Breast epithelium (tissue), 4 donors: ENCODE measurements around the gene SECTM1. TPM values are rescaled to one million over a fixed set of nuclear protein-coding genes. Genes with fewer than 3 reads are reported as not detected.
A peak's percentile ranks its signal among the peaks of the same experiment; 100 is the strongest.

Experiments used
- DNase-seq, 2 donors: peaks; one replicate each; pipeline ENCODE4 v3.0.0-alpha.2; 2019; ENCODE audit warnings: low spot score in 2 of 2
- H3K27ac ChIP-seq, 2 donors: fragments of 200-600 bp; sonication (generic) in 1 of 2; one replicate each; pipeline ENCODE4 v1.5.1; 2016 to 2019; ENCODE audit warnings: mild to moderate bottlenecking in 1 of 2
- H3K27me3 ChIP-seq, 2 donors: fragments of 200-600 bp; sonication (generic) in 1 of 2; one replicate each; pipeline versions ENCODE4 v1.5.1 to v1.6.0; 2017 to 2019; ENCODE audit warnings: control low read depth in 1 of 2, mild to moderate bottlenecking in 1 of 2
- H3K36me3 ChIP-seq: fragments of 200-600 bp; one replicate; pipeline ENCODE4 v1.5.1; 2019
- H3K4me1 ChIP-seq, 2 donors: fragments of 200-600 bp; sonication (generic); one replicate each; pipeline ENCODE4 v1.5.1; 2016 to 2019; ENCODE audit warnings: control low read depth in 1 of 2
- H3K4me3 ChIP-seq, 3 donors: fragments of 200-600 bp; sonication (generic); 1 replicate in 2 of 3; 2 replicates in 1 of 3; pipeline ENCODE4 v1.5.1; 2016 to 2019; ENCODE audit warnings: mild to moderate bottlenecking in 3 of 3, moderate library complexity in 2 of 3
- H3K9me3 ChIP-seq, 2 donors: fragments of 200-600 bp; sonication (generic) in 1 of 2; one replicate each; pipeline ENCODE4 v1.5.1; 2016 to 2019; ENCODE audit warnings: control low read depth in 1 of 2
- POLR2A ChIP-seq: fragments of 450-650 bp; IDR thresholded peaks from one replicate; pipeline ENCODE4 v1.6.1; 2016; ENCODE audit warnings: antibody characterized with exemption, mild to moderate bottlenecking, moderate library complexity
- POLR2AphosphoS5 ChIP-seq, 3 donors: sonication (generic); formaldehyde crosslinking; IDR thresholded peaks; one replicate each; pipeline ENCODE4 v1.6.1; 2017; ENCODE audit warnings: antibody characterized with exemption in 3 of 3
- intact Hi-C: fragments of 100-400 bp; cut with DNase I; formaldehyde crosslinking; loops from one replicate; pipeline ENCODE4 v1.15.1; 2023; ENCODE audit warnings: low total_unique reads
- total RNA-seq, 3 donors: library from RNA; depleted of rRNA; stranded (reverse); fragments of >200 nt; gene quantifications; one replicate each; pipeline ENCODE4 v1.1.0, GENCODE V29; 2016
- TF ChIP-seq, protein P1 (sequence below), 3 donors: fragments of 450-650 bp; IDR thresholded peaks; one replicate each; pipeline ENCODE4 v1.5.1; 2016 to 2017; ENCODE audit warnings: antibody characterized with exemption in 3 of 3, mild to moderate bottlenecking in 3 of 3, moderate library complexity in 3 of 3

SECTM1 gene
- total RNA-seq, 3 donors from 2014 or later = 11.5 to 23.9 (median 16.2) TPM

- TF ChIP-seq POLR2AphosphoS5 (IDR thresholded peaks at IDR 0.05) (no peak), POLR2A (no peak)
- TF ChIP-seq, protein P1, sequence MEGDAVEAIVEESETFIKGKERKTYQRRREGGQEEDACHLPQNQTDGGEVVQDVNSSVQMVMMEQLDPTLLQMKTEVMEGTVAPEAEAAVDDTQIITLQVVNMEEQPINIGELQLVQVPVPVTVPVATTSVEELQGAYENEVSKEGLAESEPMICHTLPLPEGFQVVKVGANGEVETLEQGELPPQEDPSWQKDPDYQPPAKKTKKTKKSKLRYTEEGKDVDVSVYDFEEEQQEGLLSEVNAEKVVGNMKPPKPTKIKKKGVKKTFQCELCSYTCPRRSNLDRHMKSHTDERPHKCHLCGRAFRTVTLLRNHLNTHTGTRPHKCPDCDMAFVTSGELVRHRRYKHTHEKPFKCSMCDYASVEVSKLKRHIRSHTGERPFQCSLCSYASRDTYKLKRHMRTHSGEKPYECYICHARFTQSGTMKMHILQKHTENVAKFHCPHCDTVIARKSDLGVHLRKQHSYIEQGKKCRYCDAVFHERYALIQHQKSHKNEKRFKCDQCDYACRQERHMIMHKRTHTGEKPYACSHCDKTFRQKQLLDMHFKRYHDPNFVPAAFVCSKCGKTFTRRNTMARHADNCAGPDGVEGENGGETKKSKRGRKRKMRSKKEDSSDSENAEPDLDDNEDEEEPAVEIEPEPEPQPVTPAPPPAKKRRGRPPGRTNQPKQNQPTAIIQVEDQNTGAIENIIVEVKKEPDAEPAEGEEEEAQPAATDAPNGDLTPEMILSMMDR (IDR thresholded peaks at IDR 0.05) = no peak
- Histone ChIP-seq H3K4me1 (peaks cover 5 to 7% of the 10 kb centered on the region in 2 donors), H3K4me3 (no peak overlapping the region), H3K9me3 (no peaks in the 10 kb centered on the region), H3K27ac (no peak overlapping the region), H3K27me3 (no peaks in the 10 kb centered on the region), H3K36me3 (no peaks in the 10 kb centered on the region)
- DNase-seq = no peak
- intact Hi-C loops = no loop called here
Measured at GRCh38 chr17:82302991-82303943, 30.3 kb downstream of the SECTM1 start.

- Histone ChIP-seq H3K27me3 (no peaks in the 10 kb centered on the region), H3K4me3 (no peak overlapping the region), H3K4me1 (peaks cover 7% of the 10 kb centered on the region in 2 donors), H3K36me3 (no peaks in the 10 kb centered on the region), H3K9me3 (no peaks in the 10 kb centered on the region), H3K27ac (no peak overlapping the region)
- intact Hi-C loops = no loop called here
- no peak for DNase-seq
- TF ChIP-seq POLR2A (no peak), POLR2AphosphoS5 (IDR thresholded peaks at IDR 0.05) (no peak)
- TF ChIP-seq, protein P1 (IDR thresholded peaks at IDR 0.05) = no peak
Measured at GRCh38 chr17:82302568-82302963, 31.0 kb downstream of the SECTM1 start.

DNA sequence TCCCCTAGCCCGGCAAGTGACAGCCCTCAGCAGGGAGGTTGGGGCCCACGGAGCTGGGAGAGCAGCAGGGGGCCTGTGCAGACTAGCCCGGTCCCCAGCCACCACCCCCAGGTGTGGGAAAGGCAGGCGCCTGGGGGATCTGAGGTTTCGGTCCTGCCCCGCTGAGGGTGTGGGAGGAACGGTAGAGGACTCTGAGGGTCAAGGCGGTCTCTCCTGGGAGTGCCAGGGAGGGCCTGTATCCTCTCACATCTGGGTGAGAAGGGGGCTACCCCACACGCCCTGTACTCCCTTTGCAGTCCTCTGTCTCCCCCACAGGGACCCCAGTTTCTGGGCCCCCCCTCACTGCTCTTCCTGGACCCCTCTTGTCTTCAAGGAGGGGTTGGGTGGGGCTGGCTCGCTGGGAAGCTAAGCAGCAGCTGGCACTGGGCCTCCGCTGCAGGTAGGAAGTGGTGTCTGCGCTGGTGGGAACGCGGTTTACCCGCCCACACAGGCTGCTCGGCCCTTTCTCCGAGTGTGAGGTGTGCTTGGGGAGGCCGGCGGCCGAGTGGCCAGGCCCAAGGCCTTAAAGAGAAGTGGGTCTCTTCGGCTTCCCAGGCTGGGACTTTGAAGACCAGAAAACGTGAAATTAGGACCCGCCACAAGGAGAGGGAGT is 31.5 kb downstream of the SECTM1 start:
- Histone ChIP-seq H3K36me3 (no peaks in the 10 kb centered on the region), H3K4me1 (peaks cover 7% of the 10 kb centered on the region in 2 donors), H3K9me3 (no peaks in the 10 kb centered on the region), H3K27me3 (no peaks in the 10 kb centered on the region), H3K27ac (peak overlapping the region in 1 of 2 donors; percentile 12), H3K4me3 (no peak overlapping the region)
- intact Hi-C loops = no loop called here
- DNase-seq = peak in 1 of 2 donors; percentile 57
- no peak for TF ChIP-seq POLR2AphosphoS5 (IDR thresholded peaks at IDR 0.05)
- TF ChIP-seq, protein P1 (IDR thresholded peaks at IDR 0.05) = no peak
- no peak for TF ChIP-seq POLR2A

GRCh38 chr17:82301300-82301915 is 32.2 kb downstream of the SECTM1 start:
- intact Hi-C loops = no loop called here
- Histone ChIP-seq H3K27ac (peak overlapping the region; percentile 13 to 26), H3K9me3 (no peaks in the 10 kb centered on the region), H3K4me3 (no peak overlapping the region), H3K27me3 (no peaks in the 10 kb centered on the region), H3K36me3 (no peaks in the 10 kb centered on the region), H3K4me1 (peaks cover 7 to 11% of the 10 kb centered on the region in 2 donors)
- DNase-seq = no peak
- TF ChIP-seq, protein P1 (IDR thresholded peaks at IDR 0.05) = no peak
- TF ChIP-seq POLR2AphosphoS5 (IDR thresholded peaks at IDR 0.05) (no peak), POLR2A (no peak)
